HL-60 (cell line): ENCODE data around the gene ZNF74.

Experiments used
- CTCF ChIP-seq: IDR thresholded peaks from one replicate; pipeline ENCODE4 v1.5.1; 2011; ENCODE audit warnings: low read length, control low read depth, inconsistent platforms; ENCODE audit not compliant: insufficient read depth
- POLR2AphosphoS5 ChIP-seq: IDR thresholded peaks from 2 replicates; pipeline ENCODE4 v1.6.1; 2012; ENCODE audit warnings: low read depth

GRCh38 chr22:20425566-20426258, 31.8 kb downstream of the ZNF74 start:
- no peak for TF ChIP-seq CTCF
- TF ChIP-seq POLR2AphosphoS5, result no peak
